Peyer's patch (tissue), 4 donors: ENCODE results near the gene APEX1. TPM values are rescaled to one million over a fixed set of nuclear protein-coding genes. Genes with fewer than 3 reads are reported as not detected.

Source experiments
- DNase-seq, 3 donors: peaks; one replicate each; pipeline ENCODE4 v3.0.0-alpha.2; 2017 to 2019
- H3K27ac ChIP-seq, 4 donors: fragments of 200-600 bp; sonication (generic); one replicate each; pipeline ENCODE4 v1.5.1; 2016 to 2019
- H3K27me3 ChIP-seq, 2 donors: fragments of 200-600 bp; sonication (generic); one replicate each; pipeline ENCODE4 v1.5.1; 2019
- H3K36me3 ChIP-seq, 3 donors: fragments of 200-600 bp; sonication (generic); one replicate each; pipeline ENCODE4 v1.5.1; 2016 to 2019
- H3K4me1 ChIP-seq, 4 donors: fragments of 200-600 bp; sonication (generic); one replicate each; pipeline ENCODE4 v1.5.1; 2016 to 2019
- H3K4me3 ChIP-seq, 4 donors: fragments of 200-600 bp; sonication (generic); 1 replicate in 3 of 4; 2 replicates in 1 of 4; pipeline ENCODE4 v1.5.1; 2016 to 2019; ENCODE audit warnings: mild to moderate bottlenecking in 1 of 4
- H3K9me3 ChIP-seq, 4 donors: fragments of 200-600 bp; sonication (generic); one replicate each; pipeline ENCODE4 v1.5.1; 2016 to 2019; ENCODE audit warnings: mild to moderate bottlenecking in 1 of 4
- CTCF ChIP-seq, 6 experiments: fragments of 450-650 bp in 4 of 6; fragments of 200-600 bp in 2 of 6; sonication (generic) in 1 of 6; IDR thresholded peaks; one replicate each; pipeline ENCODE4 v1.5.1; 2017 to 2019; ENCODE audit warnings: antibody characterized with exemption in 6 of 6, mild to moderate bottlenecking in 3 of 6, moderate library complexity in 1 of 6
- POLR2A ChIP-seq, 2 donors: fragments of 450-650 bp; IDR thresholded peaks; one replicate each; pipeline ENCODE4 v1.5.1; 2017; ENCODE audit warnings: antibody characterized with exemption in 2 of 2, mild to moderate bottlenecking in 2 of 2, moderate library complexity in 2 of 2
- total RNA-seq, 4 donors: library from RNA; depleted of rRNA; stranded (reverse); fragments of >200 nt; gene quantifications; one replicate each; pipeline ENCODE4 v1.1.0, GENCODE V29; 2016

The APEX1 gene
- total RNA-seq, 4 donors from 2014 or later, result 79.8 to 142 (median 92.0) TPM

GRCh38 chr14:20421267-20421666 is 33.8 kb upstream of the APEX1 start:
- Histone ChIP-seq H3K36me3 (no peaks in the 10 kb centered on the region), H3K4me3 (no peak overlapping the region), H3K27ac (no peak overlapping the region), H3K9me3 (no peaks in the 10 kb centered on the region), H3K27me3 (no peaks in the 10 kb centered on the region), H3K4me1 (peaks cover 0 to 24% (median 2%) of the 10 kb centered on the region in 4 donors)
- DNase-seq, result no peak
- no peak for TF ChIP-seq POLR2A (IDR thresholded peaks at IDR 0.05)
- no peak for TF ChIP-seq CTCF (IDR thresholded peaks at IDR 0.05)

- no peak for TF ChIP-seq POLR2A (IDR thresholded peaks at IDR 0.05)
- no peak for TF ChIP-seq CTCF (IDR thresholded peaks at IDR 0.05)
- no peaks in the 10 kb centered on the region for H3K36me3 ChIP-seq
- no peak overlapping the region for H3K4me3 ChIP-seq
- peaks cover 0 to 12% (median 2%) of the 10 kb centered on the region in 4 donors for H3K4me1 ChIP-seq
- no peak for DNase-seq
- H3K27me3 ChIP-seq, result no peaks in the 10 kb centered on the region
- no peak overlapping the region for H3K27ac ChIP-seq
- H3K9me3 ChIP-seq, result no peaks in the 10 kb centered on the region
Measured at GRCh38 chr14:20422886-20423285, 32.1 kb upstream of the APEX1 start.

GRCh38 chr14:20424851-20425250 is 30.2 kb upstream of the APEX1 start:
- H3K36me3 ChIP-seq, result no peaks in the 10 kb centered on the region
- no peak for DNase-seq
- peaks cover 3 to 19% (median 9%) of the 10 kb centered on the region in 4 donors for H3K4me1 ChIP-seq
- no peaks in the 10 kb centered on the region for H3K27me3 ChIP-seq
- H3K9me3 ChIP-seq, result no peaks in the 10 kb centered on the region
- TF ChIP-seq CTCF (IDR thresholded peaks at IDR 0.05) (no peak), POLR2A (IDR thresholded peaks at IDR 0.05) (peak in 1 of 2 donors; percentile 9)
- H3K27ac ChIP-seq, result peak overlapping the region in 1 of 4 donors; percentile 62
- no peak overlapping the region for H3K4me3 ChIP-seq

GRCh38 chr14:20427231-20428009 is 27.6 kb upstream of the APEX1 start:
- DNase-seq, result no peak
- no peaks in the 10 kb centered on the region for H3K9me3 ChIP-seq
- no peaks in the 10 kb centered on the region for H3K36me3 ChIP-seq
- peak overlapping the region in 2 of 4 donors; percentile 41 to 44 for H3K4me3 ChIP-seq
- TF ChIP-seq CTCF (IDR thresholded peaks at IDR 0.05) (no peak), POLR2A (IDR thresholded peaks at IDR 0.05) (no peak)
- no peaks in the 10 kb centered on the region for H3K27me3 ChIP-seq
- peaks cover 3 to 19% (median 11%) of the 10 kb centered on the region in 4 donors for H3K4me1 ChIP-seq
- peak overlapping the region; percentile 47 to 86 (median 72) for H3K27ac ChIP-seq

GRCh38 chr14:20428010-20428365 is 27.0 kb upstream of the APEX1 start:
- DNase-seq, result no peak
- no peak for TF ChIP-seq CTCF (IDR thresholded peaks at IDR 0.05)
- no peak for TF ChIP-seq POLR2A (IDR thresholded peaks at IDR 0.05)
- Histone ChIP-seq H3K9me3 (no peaks in the 10 kb centered on the region), H3K36me3 (no peaks in the 10 kb centered on the region), H3K27me3 (no peaks in the 10 kb centered on the region), H3K27ac (peak overlapping the region; percentile 47 to 86 (median 72)), H3K4me3 (peak overlapping the region in 2 of 4 donors; percentile 41 to 44), H3K4me1 (peaks cover 3 to 19% (median 11%) of the 10 kb centered on the region in 4 donors)
